AG09309 (cell line): ENCODE data around the gene EDN1.

ENCODE experiments used
- DNase-seq: peaks from one replicate; pipeline ENCODE4 v3.0.0-alpha.2; 2010; ENCODE audit warnings: low read depth
- H3K4me3 ChIP-seq: 2 replicates; pipeline ENCODE4 v1.5.1; 2011; ENCODE audit warnings: mild to moderate bottlenecking, low read depth, low read length, moderate library complexity; ENCODE audit not compliant: control insufficient read depth
- TF ChIP-seq, protein P1 (sequence below): IDR thresholded peaks from 2 replicates; pipeline ENCODE4 v1.5.1; 2011; ENCODE audit warnings: mild to moderate bottlenecking, low read depth, low read length, inconsistent platforms; ENCODE audit not compliant: insufficient read depth, control insufficient read depth; ENCODE audit errors: missing control alignments

The EDN1 gene

DNA sequence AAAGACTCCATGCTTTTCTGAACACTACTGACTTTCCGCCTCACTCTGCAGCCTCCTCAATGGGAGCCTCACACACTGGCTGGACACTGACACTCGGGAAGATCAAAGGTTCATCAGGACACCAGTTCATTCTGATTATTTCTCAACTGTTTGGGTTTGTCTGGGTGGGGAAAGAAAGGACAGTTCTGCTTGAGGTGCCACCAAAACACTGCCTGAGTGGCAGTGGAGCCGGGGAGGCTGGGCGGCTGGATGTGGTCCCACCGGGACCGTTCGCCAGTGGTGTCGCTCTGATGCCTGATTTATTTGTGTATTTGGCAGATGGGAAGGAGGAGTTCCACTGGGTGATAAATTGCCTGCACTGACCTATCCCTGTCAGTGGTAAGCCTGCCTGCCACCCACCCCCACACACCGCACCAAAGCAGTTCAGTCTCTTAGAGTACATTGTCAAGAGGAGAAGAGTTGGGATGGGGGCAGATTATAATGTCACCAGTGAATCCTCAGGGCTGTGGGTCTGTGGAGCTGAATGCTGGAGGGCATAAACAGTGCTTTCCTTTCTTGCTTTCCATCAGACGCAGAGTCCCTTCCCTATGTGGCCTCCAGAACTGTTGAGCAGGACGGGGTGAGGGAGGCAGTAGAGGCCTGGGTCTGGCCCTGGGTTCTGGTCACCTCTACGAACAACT is 49.8 kb downstream of the EDN1 start:
- no peak overlapping the region for H3K4me3 ChIP-seq
- TF ChIP-seq, protein P1, sequence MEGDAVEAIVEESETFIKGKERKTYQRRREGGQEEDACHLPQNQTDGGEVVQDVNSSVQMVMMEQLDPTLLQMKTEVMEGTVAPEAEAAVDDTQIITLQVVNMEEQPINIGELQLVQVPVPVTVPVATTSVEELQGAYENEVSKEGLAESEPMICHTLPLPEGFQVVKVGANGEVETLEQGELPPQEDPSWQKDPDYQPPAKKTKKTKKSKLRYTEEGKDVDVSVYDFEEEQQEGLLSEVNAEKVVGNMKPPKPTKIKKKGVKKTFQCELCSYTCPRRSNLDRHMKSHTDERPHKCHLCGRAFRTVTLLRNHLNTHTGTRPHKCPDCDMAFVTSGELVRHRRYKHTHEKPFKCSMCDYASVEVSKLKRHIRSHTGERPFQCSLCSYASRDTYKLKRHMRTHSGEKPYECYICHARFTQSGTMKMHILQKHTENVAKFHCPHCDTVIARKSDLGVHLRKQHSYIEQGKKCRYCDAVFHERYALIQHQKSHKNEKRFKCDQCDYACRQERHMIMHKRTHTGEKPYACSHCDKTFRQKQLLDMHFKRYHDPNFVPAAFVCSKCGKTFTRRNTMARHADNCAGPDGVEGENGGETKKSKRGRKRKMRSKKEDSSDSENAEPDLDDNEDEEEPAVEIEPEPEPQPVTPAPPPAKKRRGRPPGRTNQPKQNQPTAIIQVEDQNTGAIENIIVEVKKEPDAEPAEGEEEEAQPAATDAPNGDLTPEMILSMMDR, result no peak
- no peak for DNase-seq

DNA sequence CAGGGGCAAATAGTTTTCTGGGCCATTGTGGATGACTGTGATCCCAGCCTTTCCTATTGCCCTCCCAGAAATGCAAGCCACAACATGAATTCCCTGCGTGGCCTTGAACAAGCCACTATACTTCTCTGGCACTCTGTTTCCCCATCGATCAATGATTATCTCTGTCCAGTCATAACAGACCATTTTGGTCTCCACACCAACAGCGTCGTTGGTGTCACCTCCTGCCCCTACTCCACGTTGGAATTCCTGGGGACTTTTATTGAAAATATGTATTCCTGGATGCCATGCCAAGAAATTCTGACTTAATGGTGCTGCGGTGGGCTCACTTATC is 50.3 kb downstream of the EDN1 start:
- H3K4me3 ChIP-seq, result no peak overlapping the region
- TF ChIP-seq, protein P1, result no peak
- DNase-seq, result no peak

DNA sequence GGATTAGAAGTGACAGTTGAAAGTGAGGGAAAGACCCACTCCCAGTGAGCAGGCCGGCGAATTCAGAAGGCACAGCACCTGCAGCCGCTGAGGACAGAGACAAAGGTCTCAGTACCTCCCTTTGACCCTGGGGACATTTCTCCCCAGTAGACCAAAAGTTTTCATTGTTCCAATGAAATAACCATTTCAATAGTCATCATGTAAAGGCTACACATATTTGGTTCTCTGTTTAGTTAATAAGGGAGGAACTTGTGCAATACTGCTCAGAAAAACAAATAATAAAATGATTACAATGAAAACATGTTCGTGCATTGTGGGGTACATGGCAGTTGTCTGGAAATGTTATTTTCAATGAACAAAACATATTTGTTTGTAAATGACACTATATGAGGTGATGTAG is 52.5 kb downstream of the EDN1 start:
- H3K4me3 ChIP-seq, result no peak overlapping the region
- no peak for DNase-seq
- TF ChIP-seq, protein P1, result no peak

DNA sequence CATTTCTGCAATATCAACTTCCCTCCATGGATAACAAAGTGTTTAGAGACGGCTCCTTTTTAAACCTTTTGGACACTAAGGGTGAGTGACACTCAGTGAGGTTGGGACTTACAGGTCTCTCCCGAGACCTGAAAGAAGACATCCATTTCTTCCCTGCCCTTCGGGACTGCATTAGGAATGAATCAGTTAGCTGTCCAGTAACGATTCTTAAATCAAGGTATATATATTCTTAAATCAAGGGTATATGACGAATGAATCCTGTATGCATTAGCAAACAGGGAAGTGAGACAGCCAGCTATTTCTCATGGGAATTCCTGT is 52.9 kb downstream of the EDN1 start:
- TF ChIP-seq, protein P1, result no peak
- DNase-seq, result no peak
- no peak overlapping the region for H3K4me3 ChIP-seq

DNA sequence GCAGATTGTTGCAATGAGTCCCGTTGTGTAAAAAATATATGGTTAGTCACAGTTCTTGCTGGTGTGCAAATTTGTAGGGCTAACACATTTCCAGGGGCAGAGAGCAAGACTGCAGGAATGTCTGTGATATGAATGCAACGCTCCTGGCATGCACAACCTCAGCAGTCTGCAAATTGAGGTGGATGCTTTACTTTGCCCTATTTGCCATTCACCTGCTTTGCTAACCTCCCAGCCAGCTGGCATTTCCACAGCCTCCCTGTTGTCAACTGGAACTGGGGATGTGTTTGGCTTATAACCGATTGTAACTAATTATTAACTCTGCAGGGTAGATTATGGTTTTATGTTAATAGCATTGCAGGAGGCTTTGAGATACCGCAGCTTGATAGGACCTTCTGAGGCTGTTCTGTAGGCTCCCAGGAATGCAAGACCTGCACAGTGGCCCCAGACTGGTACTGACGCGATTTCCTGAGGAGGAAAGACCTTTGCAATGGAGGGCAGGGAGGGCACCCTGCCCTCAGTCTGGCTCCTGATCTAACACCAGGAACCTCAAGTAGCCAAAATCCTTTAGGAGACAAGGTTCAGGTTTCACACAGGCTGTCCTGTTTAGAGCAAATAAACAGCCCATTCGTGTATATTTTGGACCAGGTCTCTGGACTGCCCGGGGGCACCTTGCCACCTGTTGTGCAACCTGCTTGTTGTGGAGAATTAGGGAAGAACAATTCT is 53.4 kb downstream of the EDN1 start:
- no peak for DNase-seq

DNA sequence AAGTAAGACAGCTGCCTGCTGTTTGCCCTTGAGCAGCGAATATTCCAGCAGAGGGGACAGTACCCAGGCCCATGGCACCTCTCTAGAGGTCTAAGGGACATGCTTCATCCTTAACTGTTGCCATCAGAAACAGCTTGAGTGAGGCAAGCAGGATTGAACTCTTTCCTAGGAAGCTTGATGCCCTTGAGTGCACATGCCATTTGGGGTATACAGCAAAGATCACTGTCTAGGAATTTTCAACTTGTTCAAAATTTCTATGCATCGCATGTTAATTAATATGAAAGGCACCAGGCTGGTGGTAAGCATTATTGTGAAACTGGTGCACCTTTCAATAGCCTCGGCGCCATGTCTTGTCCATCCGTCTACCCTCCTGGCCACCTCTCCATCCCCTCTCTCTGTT is 54.1 kb downstream of the EDN1 start:
- no peak for DNase-seq
- TF ChIP-seq, protein P1, result no peak
- no peak overlapping the region for H3K4me3 ChIP-seq

More for the DNA sequence above, 53.4 kb downstream of the EDN1 start:
- no peak overlapping the region for H3K4me3 ChIP-seq
- TF ChIP-seq, protein P1, result no peak
